Stimulated activated naive B cell treated with anti-CD40 and anti-IgM and Interleukin-4, amounts not matched to agents 10 μg/mL and 1 μg/mL and 100 μg/mL, for 72 hours (primary cell): ENCODE results near the gene CDC45.
"Not testable (repeated sequence)": the region's sequence is repeated elsewhere in the genome, so short reads cannot be mapped to it uniquely, and the experiment has no call there.

Experiments used
- ATAC-seq, 2 donors: fragments of 150-1000 bp; cut with Tn5 transposase; replicated peaks; 2 replicates each; pipeline ENCODE4 v1.10.0; 2021; ENCODE audit warnings: moderate library complexity in 1 of 2
- DNase-seq: peaks from one replicate; pipeline ENCODE4 v3.0.0; 2021
- H3K27ac Mint-ChIP-seq: one replicate; pipeline ENCODE4 v1.8.0; 2022; ENCODE audit warnings: mild to moderate bottlenecking, mixed read lengths
- H3K27me3 Mint-ChIP-seq, 2 donors: one replicate each; pipeline ENCODE4 v1.8.0; 2022; ENCODE audit warnings: mixed read lengths in 2 of 2
- H3K36me3 Mint-ChIP-seq, 2 donors: one replicate each; pipeline ENCODE4 v1.8.0; 2022; ENCODE audit warnings: mixed read lengths in 2 of 2, mild to moderate bottlenecking in 1 of 2
- H3K4me1 Mint-ChIP-seq, 2 donors: one replicate each; pipeline ENCODE4 v1.8.0; 2022; ENCODE audit warnings: mixed read lengths in 2 of 2, mild to moderate bottlenecking in 1 of 2
- H3K4me3 Mint-ChIP-seq, 2 donors: one replicate each; pipeline ENCODE4 v1.8.0; 2022; ENCODE audit warnings: mild to moderate bottlenecking in 2 of 2, mixed read lengths in 2 of 2, moderate library complexity in 1 of 2
- H3K9me3 Mint-ChIP-seq, 2 donors: one replicate each; pipeline ENCODE4 v1.8.0; 2022; ENCODE audit warnings: mixed read lengths in 2 of 2, mild to moderate bottlenecking in 1 of 2

Gene CDC45, protein sequence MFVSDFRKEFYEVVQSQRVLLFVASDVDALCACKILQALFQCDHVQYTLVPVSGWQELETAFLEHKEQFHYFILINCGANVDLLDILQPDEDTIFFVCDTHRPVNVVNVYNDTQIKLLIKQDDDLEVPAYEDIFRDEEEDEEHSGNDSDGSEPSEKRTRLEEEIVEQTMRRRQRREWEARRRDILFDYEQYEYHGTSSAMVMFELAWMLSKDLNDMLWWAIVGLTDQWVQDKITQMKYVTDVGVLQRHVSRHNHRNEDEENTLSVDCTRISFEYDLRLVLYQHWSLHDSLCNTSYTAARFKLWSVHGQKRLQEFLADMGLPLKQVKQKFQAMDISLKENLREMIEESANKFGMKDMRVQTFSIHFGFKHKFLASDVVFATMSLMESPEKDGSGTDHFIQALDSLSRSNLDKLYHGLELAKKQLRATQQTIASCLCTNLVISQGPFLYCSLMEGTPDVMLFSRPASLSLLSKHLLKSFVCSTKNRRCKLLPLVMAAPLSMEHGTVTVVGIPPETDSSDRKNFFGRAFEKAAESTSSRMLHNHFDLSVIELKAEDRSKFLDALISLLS

DNA sequence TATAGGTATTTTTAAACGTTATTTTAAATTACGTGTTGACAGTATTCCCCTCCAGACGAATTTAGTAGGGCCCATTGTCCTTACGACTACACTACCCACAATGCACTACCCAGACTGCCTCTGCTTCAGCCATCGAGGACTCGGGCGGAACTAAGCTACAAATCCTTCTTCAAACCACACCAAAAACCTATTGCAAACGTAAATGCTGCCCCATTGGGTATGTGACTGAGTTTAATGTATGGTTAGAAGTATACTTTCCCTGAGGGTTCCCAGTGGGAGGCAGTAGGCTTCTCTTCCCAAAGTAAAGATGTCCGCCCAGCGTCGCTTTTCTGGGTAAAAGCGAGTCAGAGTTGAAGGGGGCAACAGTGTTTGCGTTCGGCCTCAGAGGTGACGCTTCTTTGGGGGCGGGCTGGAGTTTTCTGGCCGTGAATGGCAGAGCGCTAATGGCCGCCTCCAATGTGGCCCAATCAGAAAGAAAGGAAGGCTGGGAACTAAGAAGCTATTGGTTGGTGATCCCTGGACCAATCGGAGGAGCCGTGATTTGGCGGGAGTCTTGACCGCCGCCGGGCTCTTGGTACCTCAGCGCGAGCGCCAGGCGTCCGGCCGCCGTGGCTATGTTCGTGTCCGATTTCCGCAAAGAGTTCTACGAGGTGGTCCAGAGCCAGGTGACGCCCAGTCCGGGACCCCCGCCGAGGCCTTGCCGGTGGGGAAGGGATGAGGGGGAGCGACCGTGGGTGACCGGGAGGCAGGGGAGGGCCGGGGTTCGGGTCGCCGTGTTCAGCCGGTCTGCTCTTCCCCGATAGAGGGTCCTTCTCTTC is at the start of gene CDC45:
Gene CDC45 (plus strand): TSS at position 566 of the 818 bp plus-strand sequence. CDS start 49 bp downstream, at position 615.
- peak; percentile 93 for DNase-seq
- H3K36me3 Mint-ChIP-seq, result peaks cover 8 to 11% of the 10 kb centered on the region in 2 donors
- H3K27ac Mint-ChIP-seq, result peak within 1 kb of the TSS; percentile 100
- no peaks in the 10 kb centered on the region for H3K27me3 Mint-ChIP-seq
- peak within 1 kb of the TSS; percentile 95 to 100 for H3K4me3 Mint-ChIP-seq
- no peaks in the 10 kb centered on the region for H3K9me3 Mint-ChIP-seq
- peaks cover 25 to 43% of the 10 kb centered on the region in 2 donors for H3K4me1 Mint-ChIP-seq
- peak; percentile 93 to 94 for ATAC-seq

DNA sequence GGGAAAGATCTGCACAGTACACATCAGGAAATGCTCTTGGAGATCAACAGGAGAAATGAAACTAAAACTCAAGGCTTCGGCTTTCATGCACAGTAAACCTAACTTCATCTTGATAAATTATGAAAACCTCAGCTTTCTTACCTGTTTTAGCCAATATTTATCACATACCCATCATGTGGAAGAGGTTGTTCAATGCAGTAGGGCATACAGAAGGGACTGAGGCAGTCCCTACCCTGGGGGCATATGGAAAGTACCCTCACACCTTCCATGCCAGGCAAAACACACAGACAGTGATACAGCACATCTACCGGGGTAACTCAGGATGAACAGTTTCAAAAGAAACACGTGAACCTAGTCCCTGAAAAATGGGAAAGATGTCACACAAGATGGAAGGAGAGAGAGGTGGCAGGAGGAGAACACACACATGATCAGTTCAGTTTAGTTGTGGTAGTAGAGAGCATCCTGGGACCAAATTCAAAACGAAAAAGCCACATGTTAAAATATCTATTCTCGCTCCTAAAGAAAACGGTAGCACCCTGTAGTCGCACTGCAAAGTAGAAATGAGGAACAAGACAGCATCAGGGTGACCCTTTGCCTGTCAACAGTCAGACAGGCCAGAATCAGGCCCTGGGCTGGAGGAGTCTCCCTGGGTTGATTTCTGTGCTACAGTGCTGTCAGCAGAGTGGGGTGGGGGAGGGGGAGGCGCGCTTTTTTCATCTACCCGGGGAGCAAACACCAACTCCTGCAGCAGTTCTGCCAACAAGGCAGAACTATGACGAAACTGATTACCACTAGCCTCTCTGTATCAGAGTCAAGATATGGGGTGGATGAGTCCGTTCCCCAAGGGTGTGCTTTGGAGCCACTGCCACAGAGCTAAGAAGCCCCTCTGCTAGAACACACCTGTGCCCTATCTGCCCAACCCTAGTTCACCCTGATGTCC is 49.5 kb upstream of the CDC45 start:
- ATAC-seq, result peak in 1 of 2 donors; percentile 12
- Mint-ChIP-seq H3K4me3 (peak overlapping the region; percentile 92 to 98), H3K27me3 (no peaks in the 10 kb centered on the region), H3K9me3 (no peaks in the 10 kb centered on the region), H3K27ac (peak overlapping the region; percentile 89), H3K4me1 (peaks cover 35 to 68% of the 10 kb centered on the region in 2 donors), H3K36me3 (peaks cover 7 to 30% of the 10 kb centered on the region in 2 donors)
- DNase-seq, result no peak

DNA sequence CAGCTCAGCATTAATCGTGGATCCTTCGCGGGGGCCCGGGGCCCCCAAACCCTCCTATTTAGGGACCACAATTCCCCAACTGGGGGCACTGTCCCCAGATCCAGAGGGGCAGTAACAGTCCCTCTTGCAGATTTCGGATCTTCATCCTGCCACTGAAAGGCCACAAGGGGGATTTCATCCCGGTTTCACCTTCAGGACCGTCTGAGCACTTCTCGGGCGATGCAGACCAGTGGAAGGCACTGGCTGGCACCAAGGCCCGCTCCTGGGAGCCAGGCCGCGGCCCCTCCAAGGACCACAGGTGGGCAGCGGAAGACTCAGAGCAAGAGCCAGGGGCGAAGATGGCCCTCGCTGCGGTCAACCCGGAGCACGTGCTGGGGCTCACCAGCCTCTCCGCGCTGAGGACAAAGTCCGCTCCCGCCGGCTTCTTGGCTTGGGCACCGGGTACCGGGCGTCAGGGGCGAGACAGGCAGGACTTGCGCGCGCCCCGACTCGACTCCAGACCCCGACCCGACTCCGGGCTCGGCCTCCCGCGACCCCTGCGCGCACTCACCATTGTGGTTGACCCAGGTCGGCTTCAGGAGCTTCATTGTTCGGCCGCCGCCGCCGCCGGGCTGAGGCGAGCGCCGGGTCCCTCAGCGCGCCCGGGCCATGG is 48.7 kb upstream of the CDC45 start:
- H3K4me1 Mint-ChIP-seq, result peaks cover 37 to 70% of the 10 kb centered on the region in 2 donors
- no peaks in the 10 kb centered on the region for H3K9me3 Mint-ChIP-seq
- ATAC-seq (no peak), DNase-seq (peak; percentile 13)
- H3K4me3 Mint-ChIP-seq, result peak overlapping the region; percentile 92 to 98
- peaks cover 11 to 33% of the 10 kb centered on the region in 2 donors for H3K36me3 Mint-ChIP-seq
- no peaks in the 10 kb centered on the region for H3K27me3 Mint-ChIP-seq
- peak overlapping the region; percentile 89 for H3K27ac Mint-ChIP-seq

DNA sequence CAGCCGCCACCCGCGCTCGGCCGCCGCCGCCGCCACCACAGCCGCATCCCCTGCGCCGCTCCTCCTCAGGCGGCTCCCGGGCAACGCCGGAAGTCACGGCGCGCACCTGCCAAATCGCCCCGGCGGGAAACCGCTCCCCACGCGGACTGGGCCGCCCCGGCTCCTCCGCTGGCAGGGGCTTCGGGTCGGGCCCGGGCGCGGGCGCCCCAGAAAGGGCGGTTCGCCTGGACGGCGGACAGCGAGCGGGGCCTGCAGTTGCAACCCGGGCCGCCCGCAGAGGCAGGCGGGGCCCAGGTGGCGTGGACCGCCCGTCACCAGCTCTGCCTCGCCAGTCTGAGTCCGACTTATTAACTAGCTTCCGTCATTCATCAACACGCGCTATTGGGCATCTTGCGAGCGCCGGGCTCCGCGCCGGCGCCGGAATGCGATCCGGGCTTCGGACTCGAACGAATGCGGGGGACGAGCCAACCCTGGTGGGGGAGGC is 48.0 kb upstream of the CDC45 start, which contains the start of gene HIRA:
Gene HIRA (minus strand): TSS at position 85 of the 484 bp plus-strand sequence. CDS start 257 bp downstream, outside the sequence.
- Mint-ChIP-seq H3K27ac (peak within 1 kb of the TSS; percentile 99), H3K4me1 (peaks cover 32 to 66% of the 10 kb centered on the region in 2 donors)
- ATAC-seq, result peak; percentile 59 to 64

DNA sequence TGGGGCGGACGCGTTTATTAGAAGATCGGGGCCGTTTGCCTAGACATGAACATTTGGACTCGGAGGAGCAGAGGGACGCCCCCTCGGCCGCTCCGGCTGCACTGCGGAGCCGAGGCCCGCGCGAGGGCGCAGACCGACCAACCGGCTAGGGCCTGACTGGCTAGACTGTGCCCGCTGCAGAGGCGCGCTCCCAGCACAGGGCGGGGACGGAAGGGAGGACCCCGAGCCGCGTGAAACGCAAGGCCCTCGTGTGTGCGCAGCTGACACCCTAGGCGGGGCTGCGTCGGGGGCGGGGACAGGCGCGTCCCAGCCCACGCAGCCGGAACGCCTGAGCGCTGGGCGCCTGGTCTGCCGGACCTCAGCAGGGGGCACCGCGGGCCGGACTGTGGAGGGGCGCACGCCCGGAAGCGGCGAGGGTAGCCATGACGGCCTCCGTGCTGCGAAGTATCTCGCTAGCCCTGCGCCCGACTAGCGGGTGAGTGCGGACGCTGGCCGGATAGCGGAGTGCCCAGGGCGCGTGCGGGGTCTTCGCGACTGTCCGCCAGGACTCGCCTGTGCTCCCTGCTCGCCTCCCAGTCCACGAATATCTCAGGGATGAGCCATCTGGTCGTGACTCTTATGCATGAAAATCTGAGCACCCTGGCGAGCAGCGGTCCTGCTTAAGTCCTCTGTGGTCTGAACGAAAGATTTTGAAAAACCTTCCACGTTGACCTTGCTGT is 47.4 kb upstream of the CDC45 start, which contains the start of gene MRPL40:
Gene MRPL40 (plus strand): TSS at position 413 of the 719 bp plus-strand sequence. CDS start 10 bp downstream, at position 423.
- Mint-ChIP-seq H3K4me1 (peaks cover 28 to 67% of the 10 kb centered on the region in 2 donors), H3K9me3 (no peaks in the 10 kb centered on the region), H3K36me3 (peaks cover 9 to 27% of the 10 kb centered on the region in 2 donors), H3K4me3 (peak within 1 kb of the TSS; percentile 92 to 98), H3K27ac (peak within 1 kb of the TSS; percentile 99), H3K27me3 (no peaks in the 10 kb centered on the region)
- DNase-seq, result peak; percentile 93
- peak; percentile 88 to 90 for ATAC-seq

More for the DNA sequence above, 48.0 kb upstream of the CDC45 start, which contains the start of gene HIRA:
- Mint-ChIP-seq H3K27me3 (no peaks in the 10 kb centered on the region), H3K9me3 (no peaks in the 10 kb centered on the region), H3K4me3 (peak within 1 kb of the TSS; percentile 92 to 98), H3K36me3 (peaks cover 9 to 29% of the 10 kb centered on the region in 2 donors)
- DNase-seq, result peak; percentile 84

DNA sequence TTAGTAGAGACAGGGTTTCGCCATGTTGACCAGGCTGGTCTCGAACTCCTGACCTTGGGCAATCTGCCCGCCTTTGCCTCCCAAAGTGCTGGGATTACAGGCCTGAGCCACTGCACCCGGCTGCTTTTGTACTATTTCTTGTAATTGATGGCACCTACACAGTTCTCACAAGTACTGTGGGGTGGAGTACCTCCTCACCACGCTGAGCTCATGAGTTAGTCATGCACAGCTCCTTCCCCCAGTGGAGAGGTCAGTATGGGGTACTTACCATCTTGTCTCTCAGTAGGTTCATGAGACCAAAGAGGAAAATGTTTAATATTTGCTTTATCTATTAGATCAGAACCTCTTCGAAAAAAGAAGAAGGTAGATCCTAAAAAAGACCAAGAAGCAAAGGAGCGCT is 45.3 kb upstream of the CDC45 start:
- H3K4me1 Mint-ChIP-seq, result peaks cover 30 to 58% of the 10 kb centered on the region in 2 donors
- H3K36me3 Mint-ChIP-seq, result peaks cover 12 to 30% of the 10 kb centered on the region in 2 donors
- no peak for DNase-seq
- no peaks in the 10 kb centered on the region for H3K27me3 Mint-ChIP-seq
- H3K9me3 Mint-ChIP-seq, result no peaks in the 10 kb centered on the region
- ATAC-seq, result no peak
- H3K27ac Mint-ChIP-seq, result peak overlapping the region; percentile 65
- H3K4me3 Mint-ChIP-seq, result peak overlapping the region; percentile 44 to 64

DNA sequence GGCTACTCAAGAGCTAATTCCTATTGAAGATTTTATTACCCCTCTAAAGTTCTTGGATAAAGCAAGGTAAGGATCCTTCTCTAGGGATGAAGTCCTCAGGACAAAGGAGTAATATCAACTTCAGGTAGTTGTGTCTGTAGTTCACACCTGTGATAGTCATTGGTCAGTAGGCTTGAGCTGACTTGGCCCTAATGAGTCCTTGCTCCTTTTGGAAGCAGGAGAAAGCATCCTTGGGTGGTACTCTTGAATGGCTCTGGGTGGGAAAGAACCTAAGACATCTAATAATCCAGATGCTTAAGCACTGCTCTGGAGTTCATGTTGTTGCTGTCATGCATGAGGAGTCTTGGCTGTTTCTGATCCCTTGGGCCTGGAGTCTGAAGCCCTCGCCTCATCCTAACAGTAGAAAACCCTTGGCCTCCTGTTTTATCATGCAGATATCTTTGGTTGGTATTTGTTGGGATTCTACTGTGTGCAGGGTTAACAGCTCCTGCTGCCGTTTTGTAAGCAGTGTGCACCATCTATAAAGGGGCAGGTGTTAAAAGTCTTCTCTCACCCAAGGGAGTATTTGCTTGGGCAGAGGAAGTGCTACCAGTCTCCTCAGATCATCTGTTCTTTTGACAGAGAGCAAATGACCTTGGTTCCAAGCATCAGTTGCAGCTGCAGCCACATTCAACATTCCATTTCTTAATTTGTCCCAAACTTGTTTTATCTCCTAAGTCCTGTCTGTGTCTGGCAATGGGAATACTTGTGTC is 44.7 kb upstream of the CDC45 start:
- Mint-ChIP-seq H3K27me3 (no peaks in the 10 kb centered on the region), H3K36me3 (peaks cover 12 to 30% of the 10 kb centered on the region in 2 donors), H3K4me3 (no peak overlapping the region), H3K4me1 (peaks cover 25 to 52% of the 10 kb centered on the region in 2 donors), H3K27ac (peak overlapping the region; percentile 65), H3K9me3 (no peaks in the 10 kb centered on the region)
- no peak for ATAC-seq
- no peak for DNase-seq

DNA sequence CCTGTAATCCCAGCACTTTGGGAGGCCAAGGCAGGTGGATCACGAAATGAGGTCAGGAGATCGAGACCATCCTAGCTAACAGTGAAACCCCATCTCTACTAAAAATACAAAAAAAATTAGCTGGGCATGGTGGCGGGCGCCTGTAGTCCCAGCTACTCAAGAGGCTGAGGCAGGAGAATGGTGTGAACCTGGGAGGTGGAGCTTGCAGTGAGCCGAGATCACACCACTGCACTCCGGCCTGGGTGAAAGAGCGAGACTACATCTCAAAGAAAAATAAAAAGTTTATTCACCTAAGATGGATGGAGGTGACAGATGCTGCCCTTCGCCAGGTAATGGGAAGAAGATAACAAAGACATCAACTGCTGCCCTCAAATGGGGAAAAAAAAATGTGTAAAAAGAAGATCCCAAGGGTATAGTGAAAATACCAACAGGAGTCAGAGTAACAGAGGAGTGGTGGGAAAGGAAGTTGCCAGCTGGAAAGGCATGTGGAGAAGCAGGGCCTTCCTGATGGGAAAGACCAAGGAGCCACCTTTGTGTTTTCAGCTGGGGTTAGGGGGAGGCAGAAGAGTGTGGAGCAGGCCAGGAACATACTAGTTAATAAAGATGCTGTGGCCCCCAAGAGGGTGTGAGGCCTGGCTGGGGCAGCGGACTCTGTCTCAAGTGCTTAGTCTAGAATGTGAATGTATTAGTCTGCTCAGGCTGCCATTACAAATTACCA is 43.1 kb upstream of the CDC45 start:
- not testable (repeated sequence) for H3K27me3 Mint-ChIP-seq, H3K9me3 Mint-ChIP-seq, H3K4me3 Mint-ChIP-seq, DNase-seq, ATAC-seq
- Mint-ChIP-seq H3K4me1 (peaks cover 20 to 43% of the 10 kb centered on the region in 2 donors), H3K36me3 (peaks cover 18 to 39% of the 10 kb centered on the region in 2 donors), H3K27ac (peak overlapping the region; percentile 74)

DNA sequence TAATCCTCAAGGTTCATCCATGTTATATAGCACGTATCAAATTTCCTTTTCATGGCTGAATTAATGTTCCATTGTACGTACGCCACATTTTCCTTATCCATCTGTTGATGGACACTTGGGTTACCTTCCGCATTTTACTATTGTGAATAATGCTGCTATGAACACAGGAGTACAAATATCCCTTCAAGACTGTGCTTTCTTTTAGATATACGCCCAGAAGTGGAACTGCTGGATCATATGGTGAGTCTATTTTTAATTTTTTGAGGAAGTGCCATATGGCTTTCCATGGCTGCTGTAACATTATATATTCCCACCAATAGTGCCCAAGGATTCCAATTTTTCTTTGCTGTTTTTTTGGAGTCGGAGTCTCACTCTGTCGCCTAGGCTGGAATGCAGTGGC is 41.4 kb upstream of the CDC45 start:
- Mint-ChIP-seq H3K36me3 (peaks cover 22 to 43% of the 10 kb centered on the region in 2 donors), H3K4me1 (peaks cover 26 to 45% of the 10 kb centered on the region in 2 donors), H3K27me3 (no peaks in the 10 kb centered on the region), H3K27ac (peak overlapping the region; percentile 70), H3K4me3 (no peak overlapping the region), H3K9me3 (no peaks in the 10 kb centered on the region)
- ATAC-seq, result no peak
- DNase-seq, result no peak

DNA sequence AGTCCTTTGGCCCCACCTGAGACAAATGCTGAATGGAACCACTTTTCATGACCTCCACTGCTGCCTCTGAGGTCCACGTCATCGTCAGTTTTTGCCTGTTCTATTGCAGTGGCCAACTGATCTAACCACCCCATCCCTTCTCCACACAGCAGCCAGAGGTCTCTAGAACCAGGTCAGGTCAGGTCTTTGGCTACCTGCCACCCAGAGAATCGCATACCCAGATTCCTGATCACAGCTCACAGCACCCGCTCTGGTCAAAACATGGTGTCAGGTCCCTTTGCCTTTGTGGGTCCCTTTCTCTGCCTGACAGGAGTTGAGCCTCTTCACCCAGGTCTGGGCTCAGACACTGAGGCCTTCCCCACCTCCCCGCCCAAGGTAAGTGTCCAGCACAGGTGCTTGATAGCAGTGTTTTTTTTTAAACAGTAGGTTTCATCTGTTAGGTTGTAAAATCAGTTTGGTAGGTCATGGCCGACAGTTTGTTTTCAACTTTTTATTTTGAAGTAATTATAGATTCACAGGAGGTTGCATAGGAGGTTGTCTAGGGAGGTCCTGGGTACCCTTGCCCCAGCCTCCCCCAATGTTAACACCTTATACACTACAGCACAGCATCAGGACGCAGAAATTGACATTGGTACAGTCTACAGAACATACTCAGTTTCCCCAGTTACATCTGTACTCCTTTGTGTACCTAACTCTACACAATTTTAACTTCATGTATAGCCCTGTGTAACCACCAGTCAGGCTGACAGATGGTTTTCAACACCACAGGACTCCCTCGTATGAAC is 39.1 kb upstream of the CDC45 start:
- peak overlapping the region; percentile 9 for H3K27ac Mint-ChIP-seq
- ATAC-seq (no peak), DNase-seq (no peak)
- H3K4me1 Mint-ChIP-seq, result peaks cover 20 to 46% of the 10 kb centered on the region in 2 donors
- peaks cover 17 to 43% of the 10 kb centered on the region in 2 donors for H3K36me3 Mint-ChIP-seq
- H3K9me3 Mint-ChIP-seq, result no peaks in the 10 kb centered on the region
- H3K27me3 Mint-ChIP-seq, result no peaks in the 10 kb centered on the region
- no peak overlapping the region for H3K4me3 Mint-ChIP-seq
